ENCODE results near the gene CIRBP. TPM values are rescaled to one million over a fixed set of nuclear protein-coding genes. Genes with fewer than 3 reads are reported as not detected.

CIRBP gene
- total RNA-seq, 1 donor: 380 TPM

- Histone ChIP-seq H3K79me2 (ENCODE audit: insufficient read depth, low read length) (no peaks in the 10 kb centered on the region), H3K27ac (ENCODE audit: low read depth, low read length) (no peak overlapping the region), H3K4me3 (ENCODE audit: insufficient read depth, low read length) (no peak overlapping the region), H3K27me3 (ENCODE audit: insufficient read depth, low read length) (peaks cover 37% of the 10 kb centered on the region), H3K36me3 (ENCODE audit: insufficient read depth, low read length) (no peaks in the 10 kb centered on the region), H3K4me1 (ENCODE audit: insufficient read depth, low read length) (no peaks in the 10 kb centered on the region), H3K9me3 (ENCODE audit: low read depth, low read length) (no peaks in the 10 kb centered on the region), H3K4me2 (ENCODE audit: insufficient read depth, low read length) (no peak overlapping the region), H2AFZ (ENCODE audit: low read length) (no peak overlapping the region), H4K20me1 (ENCODE audit: insufficient read depth, low read length) (peaks cover 3% of the 10 kb centered on the region)
- no peak for TF ChIP-seq CTCF (IDR thresholded peaks at IDR 0.05; ENCODE audit: extremely low read depth, low read depth, low read length)
- peak; percentile 94 for DNase-seq (ENCODE audit: insufficient read length, low spot score, missing footprints)
These were observed 19.9 kb downstream of the CIRBP start for GRCh38 chr19:1288833-1289685.

- no peak for DNase-seq (ENCODE audit: insufficient read length, low spot score, missing footprints)
- no peaks in the 10 kb centered on the region for H3K4me1 ChIP-seq (ENCODE audit: insufficient read depth, low read length)
- no peaks in the 10 kb centered on the region for H3K36me3 ChIP-seq (ENCODE audit: insufficient read depth, low read length)
- no peak overlapping the region for H3K27ac ChIP-seq (ENCODE audit: low read depth, low read length)
- TF ChIP-seq CTCF (IDR thresholded peaks at IDR 0.05; ENCODE audit: extremely low read depth, low read depth, low read length): no peak
- H3K9me3 ChIP-seq (ENCODE audit: low read depth, low read length): no peaks in the 10 kb centered on the region
- H4K20me1 ChIP-seq (ENCODE audit: insufficient read depth, low read length): no peaks in the 10 kb centered on the region
- H3K4me3 ChIP-seq (ENCODE audit: insufficient read depth, low read length): no peak overlapping the region
- H3K4me2 ChIP-seq (ENCODE audit: insufficient read depth, low read length): no peak overlapping the region
- no peak overlapping the region for H2AFZ ChIP-seq (ENCODE audit: low read length)
- peaks cover 31% of the 10 kb centered on the region for H3K27me3 ChIP-seq (ENCODE audit: insufficient read depth, low read length)
- H3K79me2 ChIP-seq (ENCODE audit: insufficient read depth, low read length): no peaks in the 10 kb centered on the region
These were observed 20.5 kb downstream of the CIRBP start for GRCh38 chr19:1289686-1290025.

GRCh38 chr19:1290196-1290702 is 21.1 kb downstream of the CIRBP start:
- H3K9me3 ChIP-seq (ENCODE audit: low read depth, low read length): no peaks in the 10 kb centered on the region
- no peak for DNase-seq (ENCODE audit: insufficient read length, low spot score, missing footprints)
- H2AFZ ChIP-seq (ENCODE audit: low read length): no peak overlapping the region
- no peak for TF ChIP-seq CTCF (IDR thresholded peaks at IDR 0.05; ENCODE audit: extremely low read depth, low read depth, low read length)
- H3K36me3 ChIP-seq (ENCODE audit: insufficient read depth, low read length): no peaks in the 10 kb centered on the region
- no peak overlapping the region for H3K4me2 ChIP-seq (ENCODE audit: insufficient read depth, low read length)
- no peaks in the 10 kb centered on the region for H3K79me2 ChIP-seq (ENCODE audit: insufficient read depth, low read length)
- peaks cover 25% of the 10 kb centered on the region for H3K27me3 ChIP-seq (ENCODE audit: insufficient read depth, low read length)
- no peaks in the 10 kb centered on the region for H3K4me1 ChIP-seq (ENCODE audit: insufficient read depth, low read length)
- no peaks in the 10 kb centered on the region for H4K20me1 ChIP-seq (ENCODE audit: insufficient read depth, low read length)
- H3K4me3 ChIP-seq (ENCODE audit: insufficient read depth, low read length): no peak overlapping the region
- H3K27ac ChIP-seq (ENCODE audit: low read depth, low read length): no peak overlapping the region

Data from osteoblast (primary cell).